ENCODE data around the gene OTC.

OTC gene

DNA sequence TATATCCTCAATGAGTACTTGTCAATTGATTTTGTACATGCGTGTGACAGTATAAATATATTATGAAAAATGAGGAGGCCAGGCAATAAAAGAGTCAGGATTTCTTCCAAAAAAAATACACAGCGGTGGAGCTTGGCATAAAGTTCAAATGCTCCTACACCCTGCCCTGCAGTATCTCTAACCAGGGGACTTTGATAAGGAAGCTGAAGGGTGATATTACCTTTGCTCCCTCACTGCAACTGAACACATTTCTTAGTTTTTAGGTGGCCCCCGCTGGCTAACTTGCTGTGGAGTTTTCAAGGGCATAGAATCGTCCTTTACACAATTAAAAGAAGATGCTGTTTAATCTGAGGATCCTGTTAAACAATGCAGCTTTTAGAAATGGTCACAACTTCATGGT, at the start of gene OTC:
TSS of gene OTC (plus strand) at position 243 of the 400 bp plus-strand sequence. CDS start at position 336, 93 bp downstream.
- DNase-seq, result no peak

DNA sequence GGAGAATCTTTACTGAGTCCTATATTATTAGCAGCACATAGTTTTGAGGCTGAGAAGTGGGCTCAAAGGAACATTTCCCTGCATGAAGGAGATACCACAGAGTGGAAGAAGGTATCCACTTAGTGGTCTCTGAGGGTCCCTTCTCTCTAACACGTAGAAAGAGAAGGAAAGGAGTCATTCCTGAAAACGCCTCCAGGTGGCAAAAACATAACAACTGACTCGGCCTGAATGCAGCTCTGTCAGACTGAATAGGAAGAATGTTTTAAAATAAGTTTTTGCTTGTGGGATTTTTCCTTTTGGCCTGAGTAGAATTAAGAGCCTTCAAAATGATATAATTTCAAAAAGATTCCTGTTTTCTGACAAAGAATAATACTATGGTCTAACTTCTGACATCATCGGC, 48.4 kb upstream of the OTC start:
- DNase-seq, result no peak

DNA sequence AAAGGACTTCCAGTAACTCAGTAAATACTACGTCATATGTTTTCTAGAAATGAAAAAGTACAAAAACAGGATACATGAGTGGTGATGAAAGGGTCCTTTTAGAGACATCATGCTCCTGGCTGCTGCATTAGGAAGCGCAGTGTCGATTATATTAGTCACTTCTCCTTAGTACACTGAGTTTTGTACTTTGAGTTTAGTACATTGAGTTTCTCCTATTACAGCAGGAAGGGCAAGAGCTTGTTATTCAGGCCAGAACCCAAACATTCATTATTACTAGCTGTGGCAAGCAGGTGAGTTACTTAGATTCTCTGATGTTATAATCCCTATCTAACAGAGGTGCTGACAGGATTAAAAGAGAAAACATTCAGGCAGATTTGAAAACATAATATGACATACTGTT, 46.4 kb upstream of the OTC start:
- no peak for DNase-seq

DNA sequence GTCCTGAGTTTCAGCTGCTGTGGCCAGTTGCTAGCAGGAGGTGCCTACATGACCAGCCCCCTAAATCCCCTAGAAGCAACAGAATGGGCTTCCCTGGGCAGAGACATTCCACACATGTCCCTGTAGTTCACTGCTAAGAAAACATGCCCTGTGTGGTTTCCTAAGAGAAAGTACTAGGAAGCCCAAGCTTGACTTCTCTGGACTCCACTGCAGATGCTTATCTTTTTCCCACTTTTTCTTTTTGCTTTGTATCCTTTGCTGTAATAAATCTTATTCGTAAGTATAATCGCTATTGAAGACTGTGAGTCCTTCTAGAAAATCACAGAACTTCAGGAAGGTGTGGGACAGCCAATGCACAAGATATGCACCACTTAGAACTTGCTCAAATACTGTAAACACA, 40.7 kb upstream of the OTC start:
- DNase-seq, result no peak

DNA sequence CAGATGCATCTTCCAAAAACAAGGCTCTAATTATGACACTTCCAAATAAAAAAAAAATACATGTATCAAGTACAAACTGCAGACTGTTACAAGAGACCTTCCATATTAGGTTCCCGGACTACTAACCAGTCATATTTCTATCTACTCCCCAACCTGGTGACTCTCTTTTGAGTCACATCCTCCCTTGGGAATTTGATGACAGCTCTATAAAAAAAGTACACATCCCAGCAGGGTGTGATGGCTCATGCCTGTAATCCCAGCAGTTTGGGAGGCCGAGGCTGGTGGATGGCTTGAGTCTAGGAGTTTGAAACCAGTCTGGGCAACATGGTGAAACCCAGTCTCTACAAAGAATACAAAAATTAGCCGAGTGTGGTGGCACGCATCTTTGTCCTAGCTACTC, 40.0 kb upstream of the OTC start:
- DNase-seq, result no peak

DNA sequence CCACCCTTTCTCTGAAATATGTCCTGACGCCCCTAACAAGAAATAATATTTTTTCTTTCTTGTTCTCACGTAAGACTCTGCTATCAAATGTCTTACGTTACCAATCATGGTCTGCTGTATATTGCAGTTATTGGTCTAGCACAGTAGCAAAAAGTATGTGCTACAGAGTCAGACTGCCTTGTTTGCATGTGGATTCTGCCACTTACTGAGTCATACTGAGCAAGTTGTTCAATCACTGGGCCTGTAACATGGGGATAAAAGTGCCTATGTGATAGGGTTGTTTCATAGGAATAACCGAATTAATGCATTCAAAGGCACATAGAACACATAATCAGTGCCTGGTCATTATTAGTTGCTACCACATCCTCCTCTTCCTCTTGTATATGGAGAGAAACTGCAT, 39.2 kb upstream of the OTC start:
- DNase-seq, result no peak

DNA sequence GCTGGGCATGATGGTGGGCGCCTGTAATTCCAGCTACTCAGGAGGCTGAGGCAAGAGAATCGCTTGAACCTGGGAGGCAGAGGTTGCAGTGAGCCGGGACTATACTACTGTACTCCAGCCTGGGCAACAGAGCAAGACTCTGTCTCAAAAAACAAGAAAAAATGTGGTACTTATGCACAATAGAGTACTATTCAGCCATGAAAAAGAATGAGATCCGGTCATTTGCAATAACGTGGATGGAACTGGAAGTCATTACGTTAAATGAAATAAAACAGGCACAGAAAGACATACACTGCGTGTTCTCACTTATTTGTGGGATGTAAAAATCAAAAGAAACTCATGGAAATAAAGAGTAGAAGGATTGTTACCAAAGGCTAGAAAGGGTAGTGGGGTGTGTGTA, 37.2 kb upstream of the OTC start:
- no peak for DNase-seq

DNA sequence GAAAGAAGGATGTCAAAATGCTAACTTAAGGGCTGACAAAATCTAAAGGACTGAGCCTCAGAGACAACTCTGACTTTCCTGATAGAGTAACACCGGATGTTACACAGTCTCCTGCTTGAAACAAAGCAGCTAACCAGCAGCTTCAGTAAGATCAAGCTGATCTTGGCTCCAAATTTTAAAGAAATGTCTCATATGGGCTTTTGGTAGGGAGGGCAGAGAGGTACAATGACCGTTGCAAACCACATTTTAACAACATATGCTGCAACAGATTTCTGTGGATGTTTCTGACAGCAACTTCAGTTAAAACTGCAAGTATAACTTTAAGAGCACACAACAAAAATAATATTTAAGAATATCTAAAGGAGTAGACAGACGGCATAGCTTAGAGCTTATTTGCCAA, 34.2 kb upstream of the OTC start:
- DNase-seq, result no peak

DNA sequence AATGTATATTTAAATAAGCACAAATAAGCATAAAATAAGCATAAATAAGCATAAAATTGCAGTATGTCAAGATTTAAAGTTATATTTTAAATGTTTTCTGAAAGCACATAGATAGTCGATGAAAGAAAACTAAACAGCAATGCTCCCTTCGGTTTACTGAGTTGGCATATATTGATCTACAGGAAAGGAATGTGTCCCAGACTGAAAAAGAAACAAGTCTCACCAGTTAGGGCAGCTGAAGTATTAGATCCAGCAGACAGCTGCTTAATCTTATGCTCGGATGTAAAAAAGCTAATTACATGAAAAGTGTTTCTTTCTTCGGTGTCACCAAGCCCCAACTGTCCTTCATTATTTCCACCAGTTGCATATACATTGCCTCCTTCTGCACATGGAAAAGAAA, 33.8 kb upstream of the OTC start:
- no peak for DNase-seq

DNA sequence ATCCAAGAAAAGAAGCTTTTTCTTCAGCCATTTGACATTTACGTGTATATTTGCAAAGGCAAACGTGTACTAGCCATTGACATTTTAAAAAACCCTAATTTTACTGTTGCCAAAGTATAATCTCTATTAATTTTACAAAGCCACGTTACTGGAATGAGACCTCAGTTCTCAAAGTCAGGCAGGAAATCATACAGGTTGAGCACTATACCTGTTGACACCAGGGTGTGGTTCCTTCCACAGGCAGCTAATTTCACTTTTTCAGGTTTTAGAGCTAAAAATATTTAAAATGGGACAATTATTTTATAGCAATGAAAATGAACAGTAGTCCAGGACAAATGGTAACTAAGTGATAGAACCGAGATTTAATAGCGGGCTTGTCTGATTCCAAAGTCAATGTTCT, 31.6 kb upstream of the OTC start:
- DNase-seq, result no peak

DNA sequence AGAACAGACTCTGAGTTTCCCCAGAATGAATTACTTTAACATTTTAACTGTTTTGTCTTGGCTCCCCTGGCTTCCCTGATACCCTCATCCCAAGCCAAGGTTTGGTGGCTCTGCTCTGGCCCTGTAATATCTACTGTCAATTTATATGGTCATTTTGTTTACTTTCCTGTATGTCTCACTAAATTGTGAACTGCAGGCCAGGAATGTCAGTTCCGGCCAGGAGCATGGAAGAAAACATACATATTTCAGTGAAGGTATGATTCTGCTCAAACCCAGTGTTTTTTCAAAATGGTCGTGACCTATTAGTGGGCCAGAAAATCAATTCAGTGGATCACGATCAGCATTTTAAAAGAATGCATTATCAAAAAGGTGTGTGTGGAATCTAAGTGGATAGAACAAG, 26.3 kb upstream of the OTC start:
- no peak for DNase-seq

DNA sequence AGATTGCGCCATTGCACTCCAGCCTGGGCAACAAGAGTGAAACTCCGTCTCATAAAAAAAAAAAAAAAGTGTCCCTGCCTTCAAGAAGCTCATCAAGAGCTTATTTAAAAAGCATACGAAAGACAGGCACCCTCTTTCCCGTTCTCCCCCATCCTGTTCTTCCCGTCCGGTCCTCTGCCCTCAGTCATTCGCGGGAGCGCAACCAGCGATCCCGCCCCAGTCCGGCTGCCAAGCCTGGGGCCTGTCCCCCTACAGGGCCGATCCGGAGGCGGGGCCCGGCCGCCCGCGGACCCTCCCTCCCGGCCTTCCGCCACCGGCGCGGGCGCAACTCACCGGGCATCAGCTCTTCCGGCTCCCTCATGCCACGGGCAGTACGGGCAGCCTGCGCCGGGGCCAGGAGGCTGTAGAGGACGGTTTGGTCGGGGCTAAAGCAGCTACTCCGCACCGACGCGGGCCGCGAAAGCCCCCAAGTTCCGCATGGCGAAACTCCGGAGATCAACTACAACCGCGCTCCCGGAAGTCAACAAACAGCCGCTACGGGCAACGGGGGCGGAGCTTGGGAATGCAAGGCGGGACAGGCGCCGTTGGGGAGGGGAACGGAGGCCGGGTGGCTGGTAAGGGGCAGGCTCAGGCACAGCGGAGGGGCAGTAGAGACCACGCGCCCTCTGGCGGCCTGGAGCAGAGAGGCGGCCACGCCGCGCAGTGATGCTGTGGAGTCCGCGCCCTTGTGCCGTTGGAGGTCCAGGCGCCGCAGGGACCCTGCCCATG, 25.2 kb upstream of the OTC start, which contains the start of gene RPGR:
TSS of gene RPGR (minus strand) at position 503 of the 768 bp plus-strand sequence. CDS start at position 361, 142 bp downstream.
- DNase-seq, result peak; percentile 91

DNA sequence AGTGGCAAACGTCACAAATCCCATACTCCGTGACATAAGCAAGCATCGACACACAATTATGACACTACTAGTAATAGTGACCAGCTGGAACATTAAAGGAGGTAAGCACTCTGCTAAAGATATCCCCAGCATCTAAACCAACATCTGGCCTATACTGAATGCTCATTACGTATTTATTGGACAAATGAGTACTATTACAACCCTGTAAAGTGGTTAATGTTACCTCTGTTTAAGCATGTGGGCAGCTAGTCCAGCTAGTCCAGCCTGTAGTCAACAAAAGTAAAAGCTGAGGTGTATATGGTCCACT, 24.7 kb upstream of the OTC start:
- DNase-seq, result no peak

DNA sequence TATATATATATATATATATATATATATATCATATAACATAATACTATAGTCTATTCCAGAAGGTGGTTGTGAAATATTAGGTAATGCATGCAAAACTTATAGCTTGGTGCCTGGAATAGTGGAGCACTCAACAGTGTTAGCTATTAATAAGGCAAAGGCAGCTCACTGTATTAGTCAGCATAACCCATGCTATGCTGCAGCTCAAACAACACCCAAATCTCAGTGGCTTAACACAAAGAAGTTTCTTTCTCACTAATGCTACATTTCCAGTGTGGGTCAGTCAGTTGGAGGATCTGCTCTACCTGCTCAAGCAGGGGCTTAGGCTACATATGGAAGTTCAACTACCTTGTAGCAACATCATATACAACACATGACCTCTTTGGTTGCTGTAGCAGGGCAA, 19.9 kb upstream of the OTC start:
- no peak for DNase-seq

DNA sequence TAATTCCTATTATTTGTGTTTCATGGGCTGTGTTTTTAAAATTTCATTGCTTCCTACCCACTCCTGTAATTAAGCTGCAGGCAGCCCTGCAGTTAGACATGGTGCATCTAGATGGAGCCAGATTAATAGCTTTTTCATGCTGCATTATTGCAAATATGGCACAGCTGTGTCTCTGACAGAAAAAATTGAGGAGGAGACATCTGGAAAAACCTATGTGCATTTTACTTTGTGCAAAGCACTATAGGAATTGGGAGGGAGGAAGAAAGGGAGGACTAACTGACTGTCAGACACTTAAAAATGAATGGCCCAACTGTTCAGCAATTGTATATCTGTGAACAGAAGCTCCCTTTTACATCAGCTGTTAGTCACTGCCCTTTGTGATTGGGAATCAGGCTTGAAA, 17.0 kb upstream of the OTC start:
- no peak for DNase-seq

DNA sequence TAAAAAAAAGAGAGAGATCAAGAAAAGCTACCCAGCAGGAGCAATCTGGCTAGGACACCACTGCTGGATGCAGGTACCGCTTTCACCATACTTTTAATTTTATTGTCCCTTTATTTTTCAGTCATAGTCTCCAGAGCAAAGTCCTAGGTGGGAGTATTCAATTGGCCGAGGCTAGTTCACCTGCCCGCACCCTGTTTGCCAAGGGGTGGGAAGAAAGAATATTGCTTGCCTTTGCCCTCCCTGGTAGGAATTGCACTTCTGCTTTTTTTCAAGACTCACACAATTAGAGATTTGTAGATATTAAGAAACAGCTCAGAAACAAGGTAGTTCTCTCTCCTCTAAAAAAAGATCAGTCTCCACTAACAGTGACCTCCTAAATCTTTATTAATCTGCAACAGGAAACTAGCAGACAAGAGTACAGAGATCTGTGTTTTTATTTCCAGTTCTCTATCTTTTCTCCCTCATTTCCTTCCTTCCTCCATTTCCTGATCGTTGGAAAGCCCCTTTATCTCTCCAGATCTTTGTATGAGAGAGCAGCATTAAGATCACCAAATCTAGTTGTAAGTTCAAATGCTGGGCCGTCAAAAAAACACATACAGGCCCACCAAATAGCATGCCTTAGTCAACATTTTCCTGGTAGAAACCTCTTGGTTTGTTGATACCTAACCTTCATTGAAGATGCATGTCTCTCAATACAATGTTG, 15.7 kb upstream of the OTC start:
- no peak for DNase-seq

DNA sequence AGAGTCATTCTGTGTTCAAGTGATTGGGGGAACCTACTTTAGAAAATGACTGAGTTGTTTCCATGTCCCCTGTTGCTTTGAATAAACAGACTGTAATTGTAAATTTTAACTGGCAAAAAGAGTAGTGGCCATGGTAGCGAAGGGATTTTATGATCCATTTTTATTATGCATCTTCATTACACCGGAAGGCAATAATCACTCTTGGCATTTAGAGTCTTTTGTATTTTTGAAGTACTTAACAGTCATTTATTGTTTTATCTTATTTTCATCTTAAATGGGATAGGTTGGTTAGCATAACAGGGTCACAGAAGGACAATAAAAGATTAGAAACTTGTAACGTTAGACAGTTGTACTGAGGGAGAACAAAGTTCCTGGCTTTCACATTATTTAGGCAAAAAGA, 11.0 kb upstream of the OTC start:
- no peak for DNase-seq

DNA sequence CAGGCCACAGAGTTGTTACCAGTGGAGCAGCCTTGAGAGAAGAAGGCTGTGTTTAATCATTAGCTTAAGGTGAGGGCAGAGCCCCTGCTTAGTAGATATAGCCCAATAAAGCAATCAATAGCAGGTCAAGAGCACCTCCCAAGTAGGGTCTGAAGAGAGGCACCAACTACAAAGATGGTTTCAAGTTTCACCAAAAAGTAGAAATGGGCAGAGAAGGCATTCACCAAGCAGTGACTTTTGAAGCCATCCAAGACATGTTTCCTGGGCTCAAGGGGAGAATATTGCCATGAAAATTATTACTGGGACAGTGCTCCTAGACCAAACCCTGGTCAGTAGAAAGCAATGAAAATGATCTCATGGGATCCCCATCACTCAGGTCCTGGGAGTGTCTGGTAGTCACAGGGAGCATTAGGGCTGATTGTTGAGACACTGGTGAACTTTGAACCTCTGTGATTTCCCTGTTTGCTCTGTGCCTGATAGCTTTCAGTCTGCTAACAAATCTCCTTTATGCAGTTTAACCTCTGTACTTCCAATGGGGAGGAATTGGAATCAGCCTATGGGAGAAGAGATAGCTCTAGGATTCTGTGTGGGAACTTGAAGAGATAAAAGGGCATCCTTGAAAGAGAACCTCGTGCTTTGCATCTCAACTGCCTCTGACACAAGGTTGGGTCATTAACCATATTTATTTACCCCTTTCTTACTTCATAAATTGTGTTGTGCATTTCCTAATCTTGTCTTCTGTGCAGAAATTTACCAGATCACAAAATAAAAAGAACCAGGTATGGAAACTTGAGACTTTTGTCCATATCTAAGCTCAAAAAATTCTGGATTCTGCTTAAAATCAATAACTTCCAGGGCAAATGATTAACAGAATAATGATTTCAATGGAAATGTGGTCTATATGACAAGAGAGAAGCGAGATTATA, 9.3 kb upstream of the OTC start:
- no peak for DNase-seq

DNA sequence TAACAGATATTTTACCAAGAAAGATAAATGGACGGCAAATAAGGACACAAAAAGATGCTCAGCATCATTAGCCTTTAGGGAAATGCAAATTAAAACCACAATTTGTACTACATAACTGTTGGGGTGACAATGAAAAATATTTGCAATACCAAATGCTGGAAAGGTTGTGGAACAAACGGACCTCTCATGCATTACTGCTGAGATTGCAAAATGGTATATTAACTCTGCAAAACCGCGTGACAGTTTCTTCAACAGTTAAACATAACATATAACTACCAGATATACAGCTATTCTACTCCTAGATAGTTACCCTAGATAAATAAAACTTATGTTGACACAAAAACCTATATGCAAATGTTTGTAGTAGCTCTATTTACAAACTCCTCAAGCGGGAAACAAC, 6.3 kb upstream of the OTC start:
- no peak for DNase-seq

DNA sequence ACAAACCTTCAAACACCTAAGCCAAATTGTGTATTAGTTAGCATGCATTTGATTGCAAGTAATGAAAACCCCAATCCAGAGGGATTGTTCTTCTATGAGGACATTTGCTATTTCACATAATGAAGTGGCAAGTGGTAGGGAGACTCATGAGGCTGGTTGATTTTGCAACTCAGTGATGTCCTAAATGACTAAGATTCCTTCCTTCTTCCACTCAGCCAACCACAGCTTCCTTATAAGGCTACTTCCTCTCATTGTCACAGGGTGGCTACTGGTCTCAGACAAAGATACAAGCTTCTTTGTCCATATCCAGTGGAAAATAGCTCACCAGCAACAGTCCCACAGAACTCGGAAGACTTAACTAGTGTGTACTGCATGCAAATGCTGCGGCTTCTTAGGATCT, 5.3 kb upstream of the OTC start:
- no peak for DNase-seq

DNA sequence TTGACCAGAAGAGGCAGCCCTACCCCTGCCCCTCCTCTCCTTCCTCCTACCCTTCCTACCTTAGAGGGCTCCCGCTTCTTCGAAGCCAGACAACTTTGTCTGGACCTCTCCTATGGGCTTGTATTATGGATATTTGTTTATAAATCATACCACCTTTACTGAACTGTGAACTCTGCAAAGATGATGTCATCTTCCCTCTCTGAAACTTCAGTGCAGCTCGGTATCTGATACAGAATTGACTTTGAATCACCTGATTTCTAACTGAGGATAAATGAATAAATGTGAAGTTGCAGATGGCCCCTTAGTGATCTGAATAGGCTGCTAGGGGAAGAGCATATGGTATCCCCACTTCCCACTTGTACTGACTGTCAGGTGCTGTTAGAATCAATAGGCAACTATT, 1.1 kb upstream of the OTC start:
- DNase-seq, result no peak

DNA sequence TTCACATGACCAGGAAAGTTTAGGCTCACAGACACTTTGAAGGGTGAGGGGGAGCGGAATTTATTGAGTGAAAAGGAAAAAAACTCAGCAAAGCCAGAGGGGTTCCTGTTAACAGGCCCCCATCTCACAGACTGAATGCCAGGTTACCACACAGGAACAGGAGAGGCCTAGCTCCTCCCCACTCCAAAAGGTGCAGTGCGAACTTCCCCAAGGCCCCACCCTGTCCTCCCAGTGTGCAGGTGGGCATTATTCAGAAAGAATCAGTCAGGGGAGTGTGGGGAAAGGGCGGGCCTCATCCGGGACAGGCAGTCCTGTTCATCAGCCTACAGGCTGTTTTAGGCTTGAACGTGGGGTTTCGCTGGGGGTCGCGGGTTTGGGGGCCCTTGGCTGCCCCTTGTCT, 4.0 kb downstream of the OTC start:
- DNase-seq, result no peak

DNA sequence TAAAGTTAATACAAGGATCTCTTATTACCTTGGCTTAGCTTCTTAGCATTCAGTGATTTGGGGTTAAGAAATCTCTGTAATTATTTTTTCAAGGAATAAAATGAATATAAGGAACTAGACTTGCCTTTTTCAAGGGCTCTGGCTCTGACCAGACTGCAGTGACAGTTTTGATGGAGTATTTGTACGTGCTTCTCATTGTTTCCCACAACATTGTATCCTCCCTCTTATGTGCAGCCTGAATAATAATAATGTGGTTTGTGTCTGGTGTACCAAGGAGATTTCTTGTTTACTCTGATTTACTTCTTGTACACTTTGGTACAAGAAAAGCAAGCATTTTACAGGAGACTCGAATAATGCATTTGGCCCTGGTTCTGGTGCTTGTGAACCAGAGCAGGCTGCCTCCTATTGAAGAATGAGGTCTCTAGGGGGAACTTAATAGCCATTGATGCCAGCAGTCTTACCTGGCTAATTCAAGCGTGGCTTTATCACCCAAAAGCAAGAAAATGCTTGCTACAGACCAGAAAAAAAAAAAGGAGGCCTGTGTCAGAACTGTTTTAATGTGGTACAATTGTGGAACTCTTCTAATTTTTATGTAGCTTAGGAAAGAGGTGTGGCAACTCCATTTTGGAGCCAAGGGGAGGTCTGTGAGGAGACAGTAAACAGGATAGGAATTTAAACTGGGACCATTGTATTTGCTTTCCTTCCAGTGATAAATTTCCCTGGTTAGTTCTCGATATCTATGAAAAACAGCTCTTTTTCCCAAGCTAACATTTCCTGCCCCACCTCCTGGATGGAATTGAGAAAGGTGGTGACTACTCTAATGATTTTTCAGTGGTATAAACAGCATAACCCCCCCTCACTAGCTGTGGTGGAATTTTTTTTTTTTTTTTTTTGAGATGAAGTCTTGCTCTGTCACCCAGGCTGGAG, 5.6 kb downstream of the OTC start:
- no peak for DNase-seq

Data from stimulated activated CD4-positive, alpha-beta T cell treated with anti-CD3 and anti-CD28 coated beads, Interleukin-1b, Interleukin-23, amount 100 ng/mL, for 48 hours (primary cell).